Erythroblast (primary cell): ENCODE data around the gene TIGD1.

Source experiments
- GATA1 ChIP-seq: IDR thresholded peaks from 2 replicates; pipeline ENCODE4 v1.6.1; 2011; ENCODE audit warnings: low read depth, mild to moderate bottlenecking, control low read depth, low read length, moderate library complexity
- POLR2A ChIP-seq: IDR thresholded peaks from 2 replicates; pipeline ENCODE4 v1.6.1; 2011; ENCODE audit warnings: mild to moderate bottlenecking, low read length

- TF ChIP-seq POLR2A (no peak), GATA1 (no peak)
Measured at GRCh38 chr2:232588031-232588430, 37.7 kb upstream of the TIGD1 start.
